Fibroblast of lung (primary cell): Measurements from ENCODE around the gene PWP1. TPM values are rescaled to one million over a fixed set of nuclear protein-coding genes. Genes with fewer than 3 reads are reported as not detected.

Experiments used
- DNase-seq, 2 donors: peaks; one replicate each; pipeline versions ENCODE4 v3.0.0 to v3.0.0-alpha.2; 2010; ENCODE audit warnings: low read depth in 2 of 2
- H2AFZ ChIP-seq: 2 replicates; pipeline ENCODE4 v1.5.1; 2012; ENCODE audit warnings: low read length, control low read depth, inconsistent platforms
- H3K27ac ChIP-seq: 2 replicates; pipeline ENCODE4 v1.5.1; 2011; ENCODE audit warnings: low read length, control low read depth; ENCODE audit not compliant: insufficient read depth
- H3K27me3 ChIP-seq: 2 replicates; pipeline ENCODE4 v1.5.1; 2011; ENCODE audit warnings: mild to moderate bottlenecking, low read length; ENCODE audit not compliant: control insufficient read depth, insufficient read depth
- H3K36me3 ChIP-seq: 2 replicates; pipeline ENCODE4 v1.5.1; 2011; ENCODE audit warnings: low read length; ENCODE audit not compliant: control insufficient read depth, insufficient read depth
- H3K4me1 ChIP-seq: 2 replicates; pipeline ENCODE4 v1.5.1; 2011; ENCODE audit warnings: low read length; ENCODE audit not compliant: control insufficient read depth, insufficient read depth; ENCODE audit errors: extremely low read depth
- H3K4me2 ChIP-seq: 2 replicates; pipeline ENCODE4 v1.5.1; 2011; ENCODE audit warnings: low read length, control low read depth; ENCODE audit not compliant: insufficient read depth; ENCODE audit errors: extremely low read depth
- H3K4me3 ChIP-seq, 4 experiments: fragments of 200-600 bp in 1 of 4; sonication (generic) in 1 of 4; replicated peaks in 1 of 4; 2 replicates each; pipeline ENCODE4 v1.5.1; 2011 to 2016; ENCODE audit warnings: low read length in 4 of 4, low read depth in 3 of 4, mild to moderate bottlenecking in 3 of 4, control low read depth in 2 of 4, inconsistent platforms in 1 of 4, mixed read lengths in 1 of 4; ENCODE audit not compliant: insufficient read depth in 1 of 4; ENCODE audit errors: control extremely low read depth in 1 of 4
- H3K79me2 ChIP-seq: 2 replicates; pipeline ENCODE4 v1.5.1; 2012; ENCODE audit warnings: mild to moderate bottlenecking, low read length, inconsistent platforms; ENCODE audit not compliant: control insufficient read depth, insufficient read depth
- H3K9ac ChIP-seq: 2 replicates; pipeline ENCODE4 v1.5.1; 2011; ENCODE audit warnings: mild to moderate bottlenecking, low read length, control low read depth; ENCODE audit not compliant: insufficient read depth
- H3K9me3 ChIP-seq: 2 replicates; pipeline ENCODE4 v1.5.1; 2012; ENCODE audit warnings: low read depth, low read length; ENCODE audit not compliant: control insufficient read depth, insufficient read depth
- H4K20me1 ChIP-seq: 2 replicates; pipeline ENCODE4 v1.5.1; 2011; ENCODE audit warnings: low read length; ENCODE audit not compliant: control insufficient read depth, insufficient read depth; ENCODE audit errors: extremely low read depth
- CTCF ChIP-seq, 2 donors: IDR thresholded peaks in 1 of 2; conservative IDR thresholded peaks in 1 of 2; 1 replicate in 1 of 2; 2 replicates in 1 of 2; pipeline ENCODE4 v1.5.1; 2011 to 2012; ENCODE audit warnings: low read length in 2 of 2, control low read depth in 1 of 2, inconsistent platforms in 1 of 2, low read depth in 1 of 2, mild to moderate bottlenecking in 1 of 2
- EZH2 ChIP-seq: IDR thresholded peaks from 2 replicates; pipeline ENCODE4 v1.5.1; 2012; ENCODE audit warnings: low read length, control low read depth, mild to moderate bottlenecking; ENCODE audit errors: missing control alignments
- polyA plus RNA-seq, 2 donors: library from polyadenylated mRNA; depleted of rRNA in 1 of 2; stranded (reverse) in 1 of 2; unstranded in 1 of 2; fragments of >200 nt; gene quantifications; 2 replicates each; pipeline ENCODE4 v1.2.1, GENCODE V29; 2011 to 2012; ENCODE audit warnings: missing spikeins in 1 of 2
- total RNA-seq: library from RNA; depleted of rRNA; stranded (reverse); fragments of >200 nt; gene quantifications from 2 replicates; pipeline ENCODE4 v1.2.1, GENCODE V29; 2014

Gene PWP1
- total and polyA plus RNA-seq, 2 donors (not counting 1 experiment from before 2014, with no cell fraction given) = 42.3 to 218 TPM

- TF ChIP-seq CTCF (conservative IDR thresholded peaks at IDR 0.05 in 1 of 2, IDR thresholded peaks at IDR 0.05 in 1 of 2; ENCODE audit: low read depth in 1 of 2, low read length in 2 of 2) (no peak), EZH2 (no peak)
- Histone ChIP-seq H2AFZ (no peak overlapping the region), H4K20me1 (no peaks in the 10 kb centered on the region), H3K79me2 (no peaks in the 10 kb centered on the region), H3K4me2 (no peak overlapping the region), H3K4me3 (no peak overlapping the region), H3K9ac (no peak overlapping the region), H3K27ac (no peak overlapping the region), H3K4me1 (no peaks in the 10 kb centered on the region), H3K9me3 (no peaks in the 10 kb centered on the region), H3K36me3 (no peaks in the 10 kb centered on the region), H3K27me3 (peaks cover 9% of the 10 kb centered on the region)
- no peak for DNase-seq
These were observed 7.9 kb upstream of the PWP1 start for GRCh38 chr12:107677671-107678070.

GRCh38 chr12:107679336-107679735 is 6.3 kb upstream of the PWP1 start:
- no peaks in the 10 kb centered on the region for H3K4me1 ChIP-seq
- H3K4me3 ChIP-seq = no peak overlapping the region
- no peak for DNase-seq
- TF ChIP-seq EZH2 = no peak
- TF ChIP-seq CTCF (conservative IDR thresholded peaks at IDR 0.05 in 1 of 2, IDR thresholded peaks at IDR 0.05 in 1 of 2; ENCODE audit: low read depth in 1 of 2, low read length in 2 of 2) = no peak
- H3K9me3 ChIP-seq = no peaks in the 10 kb centered on the region
- H3K4me2 ChIP-seq = no peak overlapping the region
- no peak overlapping the region for H2AFZ ChIP-seq
- H4K20me1 ChIP-seq = no peaks in the 10 kb centered on the region
- no peaks in the 10 kb centered on the region for H3K79me2 ChIP-seq
- H3K36me3 ChIP-seq = no peaks in the 10 kb centered on the region
- H3K9ac ChIP-seq = no peak overlapping the region
- no peak overlapping the region for H3K27ac ChIP-seq
- H3K27me3 ChIP-seq = peaks cover 9% of the 10 kb centered on the region

GRCh38 chr12:107681455-107681835 is 4.2 kb upstream of the PWP1 start:
- no peak overlapping the region for H2AFZ ChIP-seq
- H3K36me3 ChIP-seq = no peaks in the 10 kb centered on the region
- H3K27ac ChIP-seq = no peak overlapping the region
- no peak overlapping the region for H3K9ac ChIP-seq
- H3K9me3 ChIP-seq = no peaks in the 10 kb centered on the region
- peaks cover 9% of the 10 kb centered on the region for H3K27me3 ChIP-seq
- H3K79me2 ChIP-seq = peaks cover 9% of the 10 kb centered on the region
- no peak overlapping the region for H3K4me3 ChIP-seq
- H4K20me1 ChIP-seq = no peaks in the 10 kb centered on the region
- TF ChIP-seq CTCF (conservative IDR thresholded peaks at IDR 0.05 in 1 of 2, IDR thresholded peaks at IDR 0.05 in 1 of 2; ENCODE audit: low read depth in 1 of 2, low read length in 2 of 2) (no peak), EZH2 (no peak)
- no peak overlapping the region for H3K4me2 ChIP-seq
- peaks cover 4% of the 10 kb centered on the region for H3K4me1 ChIP-seq
- no peak for DNase-seq
